DND-41 (cell line): ENCODE data around the gene CMC2.

ENCODE experiments used
- EZH2 ChIP-seq: IDR thresholded peaks from 3 replicates; pipeline ENCODE4 v1.6.1; 2012; ENCODE audit warnings: borderline replicate concordance, low read depth, mild to moderate bottlenecking, moderate library complexity, low read length, inconsistent platforms; ENCODE audit not compliant: severe bottlenecking
- TF ChIP-seq, protein P1 (sequence below): IDR thresholded peaks from 2 replicates; pipeline ENCODE4 v1.5.1; 2012; ENCODE audit warnings: borderline replicate concordance, low read length, moderate library complexity, mild to moderate bottlenecking; ENCODE audit not compliant: poor library complexity, severe bottlenecking; ENCODE audit errors: extremely low read depth

- no peak for TF ChIP-seq EZH2
- TF ChIP-seq, protein P1, sequence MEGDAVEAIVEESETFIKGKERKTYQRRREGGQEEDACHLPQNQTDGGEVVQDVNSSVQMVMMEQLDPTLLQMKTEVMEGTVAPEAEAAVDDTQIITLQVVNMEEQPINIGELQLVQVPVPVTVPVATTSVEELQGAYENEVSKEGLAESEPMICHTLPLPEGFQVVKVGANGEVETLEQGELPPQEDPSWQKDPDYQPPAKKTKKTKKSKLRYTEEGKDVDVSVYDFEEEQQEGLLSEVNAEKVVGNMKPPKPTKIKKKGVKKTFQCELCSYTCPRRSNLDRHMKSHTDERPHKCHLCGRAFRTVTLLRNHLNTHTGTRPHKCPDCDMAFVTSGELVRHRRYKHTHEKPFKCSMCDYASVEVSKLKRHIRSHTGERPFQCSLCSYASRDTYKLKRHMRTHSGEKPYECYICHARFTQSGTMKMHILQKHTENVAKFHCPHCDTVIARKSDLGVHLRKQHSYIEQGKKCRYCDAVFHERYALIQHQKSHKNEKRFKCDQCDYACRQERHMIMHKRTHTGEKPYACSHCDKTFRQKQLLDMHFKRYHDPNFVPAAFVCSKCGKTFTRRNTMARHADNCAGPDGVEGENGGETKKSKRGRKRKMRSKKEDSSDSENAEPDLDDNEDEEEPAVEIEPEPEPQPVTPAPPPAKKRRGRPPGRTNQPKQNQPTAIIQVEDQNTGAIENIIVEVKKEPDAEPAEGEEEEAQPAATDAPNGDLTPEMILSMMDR: no peak
These were observed 58.7 kb downstream of the CMC2 start for GRCh38 chr16:80947708-80948625.
